Upper lobe of left lung (tissue), 4 donors: ENCODE measurements around the gene COL6A6.

Experiments
- CTCF ChIP-seq, 6 experiments: fragments of 450-650 bp in 4 of 6; fragments of 200-600 bp in 2 of 6; sonication (generic) in 2 of 6; IDR thresholded peaks; one replicate each; pipeline ENCODE4 v1.5.1; 2016 to 2019; ENCODE audit warnings: antibody characterized with exemption in 6 of 6
- POLR2A ChIP-seq, 4 donors: fragments of 450-650 bp; IDR thresholded peaks; one replicate each; pipeline ENCODE4 v1.5.1; 2016 to 2017; ENCODE audit warnings: antibody characterized with exemption in 4 of 4, mild to moderate bottlenecking in 2 of 4

- TF ChIP-seq CTCF (IDR thresholded peaks at IDR 0.05) (no peak), POLR2A (IDR thresholded peaks at IDR 0.05) (no peak)
Measured at GRCh38 chr3:130470126-130470525, 46.9 kb upstream of the COL6A6 start.
